WTC11 (cell line): Measurements from ENCODE around the gene SHQ1.

Experiments
- CTCF ChIP-seq: fragments of 200-600 bp; IDR thresholded peaks from 2 replicates; pipeline ENCODE4 v1.8.0; 2022; ENCODE audit warnings: antibody characterized with exemption
- ELF4 ChIP-seq: sonication (generic); formaldehyde crosslinking; IDR thresholded peaks from 2 replicates; pipeline ENCODE4 v1.8.1; 2022; ENCODE audit warnings: low read depth, mild to moderate bottlenecking, moderate library complexity, missing genetic modification reagents
- JUN ChIP-seq: sonication (generic); formaldehyde crosslinking; IDR thresholded peaks from 2 replicates; pipeline ENCODE4 v1.8.0; 2023; ENCODE audit warnings: mild to moderate bottlenecking, missing genetic modification reagents
- MYBL2 ChIP-seq: sonication (generic); formaldehyde crosslinking; IDR thresholded peaks from 2 replicates; pipeline ENCODE4 v1.8.1; 2023; ENCODE audit warnings: mild to moderate bottlenecking, moderate library complexity, missing genetic modification reagents
- NFYB ChIP-seq: sonication (generic); formaldehyde crosslinking; conservative IDR thresholded peaks from 2 replicates; pipeline ENCODE4 v1.8.0; 2022; ENCODE audit warnings: low read depth, missing genetic modification reagents
- USF1 ChIP-seq: sonication (generic); formaldehyde crosslinking; IDR thresholded peaks from 2 replicates; pipeline ENCODE4 v1.8.0; 2022; ENCODE audit warnings: mild to moderate bottlenecking, missing genetic modification reagents
- ZNF219 ChIP-seq: sonication (generic); formaldehyde crosslinking; IDR thresholded peaks from 2 replicates; pipeline ENCODE4 v1.8.0; 2023; ENCODE audit warnings: missing genetic modification reagents, mild to moderate bottlenecking, borderline replicate concordance

GRCh38 chr3:72839057-72839456 lies 9.2 kb downstream of the SHQ1 start:
- TF ChIP-seq CTCF = no peak
- TF ChIP-seq ZNF219 (CRISPR knock-in tag) = no peak
- no peak for TF ChIP-seq USF1 (CRISPR knock-in tag)
- TF ChIP-seq MYBL2 (CRISPR knock-in tag) = no peak
- no peak for TF ChIP-seq JUN (CRISPR knock-in tag)
- no peak for TF ChIP-seq NFYB
- no peak for TF ChIP-seq ELF4 (CRISPR knock-in tag)
